ENCODE results near the gene ZNF808. TPM values are rescaled to one million over a fixed set of nuclear protein-coding genes. Genes with fewer than 3 reads are reported as not detected.

ZNF808 gene
- total and polyA plus RNA-seq, 9 of the 15 experiments (the other 6 are each of a cell fraction or from before 2014, with no cell fraction given): 3.1 to 20.1 (median 10.9) TPM

- TF ChIP-seq CREB3L1 (IDR thresholded peaks at IDR 0.05; ENCODE audit: borderline replicate concordance, low read depth) (no peak), DDX20 (tag; IDR thresholded peaks at IDR 0.05; ENCODE audit: low read depth) (no peak), NR2F6 (CRISPR knock-in tag; IDR thresholded peaks at IDR 0.05) (no peak), ZSCAN32 (CRISPR knock-in tag; IDR thresholded peaks at IDR 0.05) (no peak), HDAC3 (IDR thresholded peaks at IDR 0.05; ENCODE audit: borderline replicate concordance, partially characterized antibody) (no peak), SMARCA5 (IDR thresholded peaks at IDR 0.05) (no peak), CTCF (IDR thresholded peaks at IDR 0.05 in 2 of 3, conservative IDR thresholded peaks at IDR 0.05 in 1 of 3; ENCODE audit: insufficient read depth in 2 of 3, low read depth in 1 of 3, low read length in 3 of 3) (peak; percentile 80 to 97 (median 82)), FOSL1 (tag; conservative IDR thresholded peaks at IDR 0.05) (0 out of 2 replicates have a peak, but pooled peaks have one; percentile 23), KLF16 (IDR thresholded peaks at IDR 0.05) (no peak), FOXJ3 (CRISPR knock-in tag; IDR thresholded peaks at IDR 0.05) (no peak), TBP (optimal IDR thresholded peaks at IDR 0.05; ENCODE audit: low read depth, low read length) (peak; percentile 28), ZNF212 (CRISPR knock-in tag; IDR thresholded peaks at IDR 0.05) (no peak), TEAD4 (IDR thresholded peaks at IDR 0.05; ENCODE audit: low read length) (no peak), TEAD4 (CRISPR knock-in tag; IDR thresholded peaks at IDR 0.05; ENCODE audit: borderline replicate concordance) (no peak), TAF9B (IDR thresholded peaks at IDR 0.05; ENCODE audit: partially characterized antibody) (peak; percentile 62), ZNF778 (CRISPR knock-in tag; IDR thresholded peaks at IDR 0.05) (no peak), CTCFL (IDR thresholded peaks at IDR 0.05; ENCODE audit: borderline replicate concordance, insufficient read depth, low read depth, low read length, poor library complexity, severe bottlenecking) (peak; percentile 69), NFIC (IDR thresholded peaks at IDR 0.05) (peak; percentile 30; the same call in 1 of the 2 replicates)
These were observed at the start of gene ZNF808 (continued) for GRCh38 chr19:52527134-52527955.
